RWPE2 (cell line): ENCODE results near the gene RSPH9.

Experiments used
- ATAC-seq: fragments of 200-7000 bp; cut with Tn5 transposase; 3 replicates; pipeline ENCODE4 v1.9.1; 2021; ENCODE audit warnings: low read depth
- DNase-seq: peaks from one replicate; pipeline ENCODE4 v3.0.0-alpha.2; 2020; ENCODE audit warnings: low spot score
- H3K27ac ChIP-seq: fragments of 450-650 bp; 2 replicates; pipeline ENCODE4 v1.5.1; 2017; ENCODE audit warnings: mild to moderate bottlenecking; ENCODE audit not compliant: poor library complexity, severe bottlenecking
- H3K27me3 ChIP-seq: fragments of 250-450 bp; sonication (Bioruptor Pico); 2 replicates; pipeline ENCODE4 v1.5.1; 2021; ENCODE audit warnings: mild to moderate bottlenecking, moderate library complexity; ENCODE audit not compliant: insufficient read depth, poor library complexity, severe bottlenecking
- H3K36me3 ChIP-seq: fragments of 250-450 bp; sonication (Bioruptor Pico); 2 replicates; pipeline ENCODE4 v1.5.1; 2020; ENCODE audit warnings: low read depth, mild to moderate bottlenecking, moderate library complexity
- H3K4me1 ChIP-seq: fragments of 250-450 bp; sonication (Bioruptor Pico); 2 replicates; pipeline ENCODE4 v1.5.1; 2021; ENCODE audit warnings: mild to moderate bottlenecking, moderate library complexity; ENCODE audit not compliant: insufficient read depth, poor library complexity, severe bottlenecking
- H3K4me3 ChIP-seq: fragments of 250-450 bp; sonication (Bioruptor Pico); 2 replicates; pipeline ENCODE4 v1.5.1; 2021; ENCODE audit warnings: mild to moderate bottlenecking, moderate library complexity; ENCODE audit not compliant: severe bottlenecking
- H3K9me3 ChIP-seq: fragments of 250-450 bp; sonication (Bioruptor Pico); 2 replicates; pipeline ENCODE4 v1.5.1; 2021; ENCODE audit warnings: mild to moderate bottlenecking, moderate library complexity; ENCODE audit not compliant: severe bottlenecking
- TF ChIP-seq, protein P1 (sequence below): fragments of 450-650 bp; IDR thresholded peaks from one replicate; pipeline ENCODE4 v1.5.1; 2017; ENCODE audit warnings: mild to moderate bottlenecking, moderate library complexity; ENCODE audit not compliant: poor library complexity, severe bottlenecking

RSPH9 gene

DNA sequence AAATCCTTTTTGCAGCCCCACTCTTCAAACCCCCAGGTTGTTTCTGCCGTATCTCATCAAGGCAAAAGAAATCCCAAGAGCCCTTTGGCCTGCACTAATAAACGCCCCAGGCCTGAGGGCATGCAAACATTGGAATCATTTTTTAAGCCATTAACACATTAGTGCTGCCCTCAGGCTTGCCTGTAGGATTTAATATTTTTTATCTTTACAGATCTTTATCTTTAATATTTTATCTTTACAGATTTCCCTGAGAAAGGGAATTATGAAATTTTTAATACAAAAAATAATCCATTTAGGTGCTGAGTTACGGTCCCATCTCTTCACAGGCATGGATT lies 30.5 kb upstream of the RSPH9 start:
- no peak overlapping the region for H3K27ac ChIP-seq

GRCh38 chr6:43616725-43617472 lies 27.9 kb upstream of the RSPH9 start:
- Histone ChIP-seq H3K4me1 (no peaks in the 10 kb centered on the region), H3K27ac (no peak overlapping the region), H3K36me3 (peaks cover 66% of the 10 kb centered on the region), H3K9me3 (no peaks in the 10 kb centered on the region), H3K4me3 (no peak overlapping the region), H3K27me3 (no peaks in the 10 kb centered on the region)
- no peak; the same call in 2 of the 3 replicates for ATAC-seq
- TF ChIP-seq, protein P1, sequence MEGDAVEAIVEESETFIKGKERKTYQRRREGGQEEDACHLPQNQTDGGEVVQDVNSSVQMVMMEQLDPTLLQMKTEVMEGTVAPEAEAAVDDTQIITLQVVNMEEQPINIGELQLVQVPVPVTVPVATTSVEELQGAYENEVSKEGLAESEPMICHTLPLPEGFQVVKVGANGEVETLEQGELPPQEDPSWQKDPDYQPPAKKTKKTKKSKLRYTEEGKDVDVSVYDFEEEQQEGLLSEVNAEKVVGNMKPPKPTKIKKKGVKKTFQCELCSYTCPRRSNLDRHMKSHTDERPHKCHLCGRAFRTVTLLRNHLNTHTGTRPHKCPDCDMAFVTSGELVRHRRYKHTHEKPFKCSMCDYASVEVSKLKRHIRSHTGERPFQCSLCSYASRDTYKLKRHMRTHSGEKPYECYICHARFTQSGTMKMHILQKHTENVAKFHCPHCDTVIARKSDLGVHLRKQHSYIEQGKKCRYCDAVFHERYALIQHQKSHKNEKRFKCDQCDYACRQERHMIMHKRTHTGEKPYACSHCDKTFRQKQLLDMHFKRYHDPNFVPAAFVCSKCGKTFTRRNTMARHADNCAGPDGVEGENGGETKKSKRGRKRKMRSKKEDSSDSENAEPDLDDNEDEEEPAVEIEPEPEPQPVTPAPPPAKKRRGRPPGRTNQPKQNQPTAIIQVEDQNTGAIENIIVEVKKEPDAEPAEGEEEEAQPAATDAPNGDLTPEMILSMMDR: no peak
- DNase-seq: no peak

More for the DNA sequence above, 30.5 kb upstream of the RSPH9 start:
- no peaks in the 10 kb centered on the region for H3K4me1 ChIP-seq
- peaks cover 65% of the 10 kb centered on the region for H3K36me3 ChIP-seq
- TF ChIP-seq, protein P1: no peak
- DNase-seq (no peak), ATAC-seq (no peak)
- no peak overlapping the region for H3K4me3 ChIP-seq
- H3K27me3 ChIP-seq: no peaks in the 10 kb centered on the region
- H3K9me3 ChIP-seq: no peaks in the 10 kb centered on the region

DNA sequence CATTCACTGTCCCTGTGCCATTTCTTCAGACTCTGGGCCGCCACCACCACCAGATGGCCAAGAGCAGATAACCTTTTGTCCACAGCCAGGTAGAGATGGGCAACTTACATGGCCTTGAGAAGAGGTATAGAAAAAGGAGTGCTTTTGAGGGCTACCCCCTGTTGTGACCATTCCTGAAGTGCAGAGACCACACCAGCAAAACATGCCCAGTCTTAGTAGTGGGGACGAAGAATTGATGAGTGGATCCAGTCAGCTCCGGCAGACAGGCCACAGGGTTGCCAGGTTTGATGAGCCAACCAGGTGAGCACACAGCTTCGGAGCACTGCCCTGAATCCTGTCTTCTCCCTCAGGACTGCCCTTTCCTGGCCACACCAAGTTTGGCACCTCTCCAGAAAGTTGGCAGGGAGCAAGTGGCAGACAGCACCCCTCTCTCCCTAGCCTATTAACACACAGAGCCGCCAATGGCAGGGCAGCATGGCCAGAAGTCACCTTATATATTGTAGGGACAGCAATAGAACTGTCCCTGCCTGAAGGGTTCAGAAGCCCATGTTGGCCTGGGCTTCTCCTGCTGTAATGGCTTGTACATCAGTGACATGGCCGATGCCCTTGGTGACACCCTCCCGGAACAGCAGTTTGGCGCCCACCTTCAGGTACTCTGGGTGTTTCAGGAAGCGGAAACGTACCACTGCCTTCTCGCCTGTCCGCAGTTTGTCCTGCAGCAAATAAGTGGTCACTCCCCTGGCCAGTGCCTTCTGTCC lies 23.6 kb upstream of the RSPH9 start:
- Histone ChIP-seq H3K27ac (no peak overlapping the region), H3K36me3 (peaks cover 79% of the 10 kb centered on the region), H3K9me3 (no peaks in the 10 kb centered on the region), H3K4me3 (no peak overlapping the region), H3K4me1 (no peaks in the 10 kb centered on the region), H3K27me3 (no peaks in the 10 kb centered on the region)
- no peak; the same call in 2 of the 3 replicates for ATAC-seq
- DNase-seq: no peak
- TF ChIP-seq, protein P1: no peak

DNA sequence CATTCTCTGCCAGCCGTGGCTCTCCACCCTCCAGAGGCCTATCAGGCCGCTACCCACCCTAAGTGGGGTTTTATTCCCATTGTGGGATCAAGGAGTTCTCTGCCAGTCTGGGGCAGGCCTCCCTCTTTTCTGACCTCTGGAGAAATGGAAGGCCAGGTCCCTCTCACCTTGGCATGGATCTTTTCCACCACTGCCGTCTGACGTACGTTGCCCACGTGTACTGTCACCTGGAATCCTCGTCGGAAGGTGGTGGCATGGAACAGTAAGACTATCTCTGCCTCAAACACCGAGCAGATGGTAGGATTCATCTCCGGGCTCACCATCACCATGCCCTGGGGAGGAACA lies 23.0 kb upstream of the RSPH9 start:
- no peak overlapping the region for H3K27ac ChIP-seq
- H3K4me3 ChIP-seq: no peak overlapping the region
- no peaks in the 10 kb centered on the region for H3K9me3 ChIP-seq
- DNase-seq (no peak), ATAC-seq (no peak)
- no peaks in the 10 kb centered on the region for H3K27me3 ChIP-seq
- peaks cover 84% of the 10 kb centered on the region for H3K36me3 ChIP-seq
- H3K4me1 ChIP-seq: peaks cover 1% of the 10 kb centered on the region
- TF ChIP-seq, protein P1: no peak

DNA sequence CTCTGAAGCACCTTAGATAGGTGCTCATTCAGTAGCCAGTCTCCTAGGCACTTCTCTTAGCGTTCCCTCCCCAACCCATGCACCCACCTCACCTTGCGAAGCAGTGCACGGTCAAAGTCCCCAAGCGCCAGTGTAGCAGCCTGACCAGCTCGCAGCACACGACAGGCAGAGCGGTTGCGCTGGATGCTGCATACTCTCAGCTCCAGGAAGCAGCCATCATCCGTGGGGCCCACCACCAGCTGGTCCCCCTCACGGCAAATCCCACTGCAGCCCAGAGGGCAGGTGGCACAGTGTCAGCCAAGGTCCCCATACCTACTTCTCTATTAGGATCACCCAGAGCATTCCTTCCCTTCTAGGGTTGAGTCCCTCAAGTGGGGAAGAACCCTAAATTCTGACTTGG lies 22.3 kb upstream of the RSPH9 start:
- Histone ChIP-seq H3K27ac (no peak overlapping the region), H3K27me3 (no peaks in the 10 kb centered on the region), H3K9me3 (no peaks in the 10 kb centered on the region), H3K4me3 (no peak overlapping the region), H3K4me1 (peaks cover 7% of the 10 kb centered on the region), H3K36me3 (peaks cover 88% of the 10 kb centered on the region)
- TF ChIP-seq, protein P1: no peak
- ATAC-seq (no peak), DNase-seq (no peak)
